ENCODE measurements around the gene CNTNAP2. TPM values are rescaled to one million over a fixed set of nuclear protein-coding genes. Genes with fewer than 3 reads are reported as not detected.
"Not testable (repeated sequence)": the region's sequence is repeated elsewhere in the genome, so short reads cannot be mapped to it uniquely, and the experiment has no call there.

The CNTNAP2 gene
- total and polyA plus RNA-seq, 3 donors from 2014 or later, result 4.3 to 6.1 (median 4.4) TPM

DNA sequence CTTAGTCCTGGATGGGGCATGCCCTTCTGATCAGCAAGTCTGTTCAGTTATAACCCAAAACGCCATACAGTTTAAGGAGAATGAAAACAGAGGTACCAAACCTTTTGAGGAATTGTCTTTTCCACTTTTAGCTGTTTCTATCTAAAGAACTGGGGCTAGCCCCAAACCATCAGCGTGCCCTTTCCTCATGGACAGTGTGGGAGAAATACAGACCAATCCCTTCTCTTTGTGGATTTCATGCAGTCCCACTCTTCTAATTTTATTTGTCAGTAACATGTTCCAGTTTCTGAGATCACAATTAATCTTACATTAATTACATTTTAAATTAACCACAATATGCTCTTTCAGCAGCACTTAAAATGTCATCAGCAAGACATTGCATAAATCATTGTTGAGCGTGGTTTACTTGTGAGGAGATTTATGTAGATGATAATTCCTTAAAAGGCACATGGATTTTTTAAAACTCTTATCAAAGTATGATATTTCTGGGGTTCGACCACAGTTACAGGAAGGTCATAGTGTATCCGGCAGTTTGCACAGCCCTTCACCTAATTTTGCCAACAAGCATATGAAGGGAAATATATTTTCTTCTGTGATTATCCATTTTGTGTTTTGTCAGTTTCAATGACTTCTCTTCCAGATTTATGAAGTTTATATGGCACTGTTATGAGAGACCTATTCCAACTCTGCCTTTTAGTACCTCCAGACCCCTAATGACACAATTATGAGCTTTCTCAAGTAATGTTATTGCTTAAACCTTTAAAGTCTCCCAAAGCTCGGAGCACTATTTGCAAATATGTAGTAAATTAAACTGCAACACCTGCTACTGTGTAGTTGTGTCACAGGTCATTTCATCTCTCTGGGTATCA is 1605.6 kb downstream of the CNTNAP2 start:
- Histone ChIP-seq H3K27me3 (no peaks in the 10 kb centered on the region), H3K4me3 (no peak overlapping the region), H3K9me3 (no peaks in the 10 kb centered on the region), H3K27ac (no peak overlapping the region), H3K36me3 (ENCODE audit: low read depth, missing control alignments) (no peaks in the 10 kb centered on the region), H3K4me1 (no peaks in the 10 kb centered on the region)
- no peak for DNase-seq
- intact Hi-C loops (cut with DNase I; ENCODE audit: low total_unique reads), result no loop called here
- TF ChIP-seq POLR2A (IDR thresholded peaks at IDR 0.05), result no peak
- TF ChIP-seq, protein P1, sequence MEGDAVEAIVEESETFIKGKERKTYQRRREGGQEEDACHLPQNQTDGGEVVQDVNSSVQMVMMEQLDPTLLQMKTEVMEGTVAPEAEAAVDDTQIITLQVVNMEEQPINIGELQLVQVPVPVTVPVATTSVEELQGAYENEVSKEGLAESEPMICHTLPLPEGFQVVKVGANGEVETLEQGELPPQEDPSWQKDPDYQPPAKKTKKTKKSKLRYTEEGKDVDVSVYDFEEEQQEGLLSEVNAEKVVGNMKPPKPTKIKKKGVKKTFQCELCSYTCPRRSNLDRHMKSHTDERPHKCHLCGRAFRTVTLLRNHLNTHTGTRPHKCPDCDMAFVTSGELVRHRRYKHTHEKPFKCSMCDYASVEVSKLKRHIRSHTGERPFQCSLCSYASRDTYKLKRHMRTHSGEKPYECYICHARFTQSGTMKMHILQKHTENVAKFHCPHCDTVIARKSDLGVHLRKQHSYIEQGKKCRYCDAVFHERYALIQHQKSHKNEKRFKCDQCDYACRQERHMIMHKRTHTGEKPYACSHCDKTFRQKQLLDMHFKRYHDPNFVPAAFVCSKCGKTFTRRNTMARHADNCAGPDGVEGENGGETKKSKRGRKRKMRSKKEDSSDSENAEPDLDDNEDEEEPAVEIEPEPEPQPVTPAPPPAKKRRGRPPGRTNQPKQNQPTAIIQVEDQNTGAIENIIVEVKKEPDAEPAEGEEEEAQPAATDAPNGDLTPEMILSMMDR (IDR thresholded peaks at IDR 0.05), result no peak
- WGBS, 2 donors, result 63 to 73% methylated on average over 6 of the region's 6 CpGs

DNA sequence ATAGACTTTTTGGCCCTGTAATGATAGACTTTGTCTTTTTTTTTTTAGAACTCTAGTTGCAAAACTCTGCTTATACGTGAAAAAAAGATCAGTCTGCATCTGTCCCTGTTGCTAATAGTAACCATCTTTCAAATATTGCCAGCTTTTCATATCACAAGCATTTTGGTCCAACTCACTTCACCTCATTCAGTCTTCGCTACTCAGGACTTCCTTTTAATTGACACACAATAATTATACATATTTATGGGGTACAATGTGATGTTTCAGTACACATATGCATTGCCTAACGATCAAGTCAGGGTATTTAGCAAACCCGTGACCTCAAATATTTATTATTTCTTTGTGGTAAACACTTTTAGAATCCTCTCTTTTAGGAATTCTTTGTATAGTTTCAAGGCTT is 1606.9 kb downstream of the CNTNAP2 start:
- H3K4me3 ChIP-seq, result no peak overlapping the region
- no peaks in the 10 kb centered on the region for H3K4me1 ChIP-seq
- no peaks in the 10 kb centered on the region for H3K9me3 ChIP-seq
- no peaks in the 10 kb centered on the region for H3K27me3 ChIP-seq
- WGBS, 2 donors, result 68 to 71% methylated on average over 4 of the region's 4 CpGs
- no peak for DNase-seq
- TF ChIP-seq, protein P1 (IDR thresholded peaks at IDR 0.05), result no peak
- TF ChIP-seq POLR2A (IDR thresholded peaks at IDR 0.05), result no peak
- H3K36me3 ChIP-seq (ENCODE audit: low read depth, missing control alignments), result no peaks in the 10 kb centered on the region
- intact Hi-C loops (cut with DNase I; ENCODE audit: low total_unique reads), result no loop called here
- no peak overlapping the region for H3K27ac ChIP-seq

DNA sequence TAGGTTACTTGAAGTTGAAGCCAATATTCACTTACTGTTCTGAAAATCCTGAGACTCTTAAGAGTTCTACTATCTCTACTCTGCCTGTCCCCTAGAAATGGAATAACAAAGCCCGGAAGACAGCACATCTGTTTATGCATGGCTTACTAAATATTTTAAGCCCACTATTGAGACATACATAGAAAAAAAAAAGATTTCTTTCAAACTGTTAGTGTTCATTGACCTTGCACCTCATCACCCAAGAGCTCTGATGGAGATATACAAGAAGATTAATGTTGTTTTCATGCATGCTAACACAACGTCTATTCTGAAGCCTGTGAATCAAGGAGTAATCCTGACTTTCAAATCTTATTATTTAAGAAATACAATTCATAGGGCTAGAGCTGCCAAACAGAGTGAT is 1614.7 kb downstream of the CNTNAP2 start:
- no peaks in the 10 kb centered on the region for H3K36me3 ChIP-seq (ENCODE audit: low read depth, missing control alignments)
- no peaks in the 10 kb centered on the region for H3K27me3 ChIP-seq
- WGBS, 2 donors, result 54 to 62% methylated on average over 2 of the region's 2 CpGs
- H3K4me3 ChIP-seq, result no peak overlapping the region
- no peaks in the 10 kb centered on the region for H3K9me3 ChIP-seq
- DNase-seq, result no peak
- TF ChIP-seq, protein P1 (IDR thresholded peaks at IDR 0.05), result no peak
- no peak for TF ChIP-seq POLR2A (IDR thresholded peaks at IDR 0.05)
- intact Hi-C loops (cut with DNase I; ENCODE audit: low total_unique reads), result no loop called here
- H3K4me1 ChIP-seq, result no peaks in the 10 kb centered on the region
- H3K27ac ChIP-seq, result no peak overlapping the region

DNA sequence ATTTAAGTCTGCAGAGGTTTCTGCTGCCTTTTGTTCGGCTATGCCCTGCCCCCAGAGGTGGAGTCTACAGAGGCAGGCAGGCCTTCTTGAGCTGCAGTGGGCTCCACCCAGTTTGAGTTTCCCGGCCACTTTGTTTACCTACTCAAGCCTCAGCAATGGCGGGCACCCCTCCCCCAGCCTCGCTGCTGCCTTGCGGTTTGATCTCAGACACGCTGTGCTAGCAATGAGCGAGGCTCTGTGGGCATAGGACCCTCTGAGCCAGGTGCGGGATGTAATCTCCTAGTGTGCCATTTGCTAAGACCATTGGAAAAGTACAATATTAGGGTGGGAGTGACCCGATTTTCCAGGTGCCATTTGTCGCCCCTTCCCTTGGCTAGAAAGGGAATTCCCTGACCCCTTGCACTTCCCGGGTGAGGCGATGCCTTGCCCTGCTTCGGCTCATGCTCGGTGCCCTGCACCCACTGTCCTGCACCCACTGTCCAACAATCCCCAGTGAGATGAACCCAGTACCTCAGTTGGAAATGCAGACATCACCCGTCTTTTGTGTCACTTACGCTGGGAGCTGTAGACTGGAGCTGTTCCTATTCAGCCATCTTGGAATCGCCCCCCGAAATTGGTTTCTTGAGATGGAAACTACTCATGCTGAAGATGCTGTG is 1621.1 kb downstream of the CNTNAP2 start:
- intact Hi-C loops (cut with DNase I; ENCODE audit: low total_unique reads); H3K4me1 ChIP-seq; DNase-seq; H3K27ac ChIP-seq; H3K36me3 ChIP-seq (ENCODE audit: low read depth, missing control alignments); H3K9me3 ChIP-seq; H3K4me3 ChIP-seq; H3K27me3 ChIP-seq: not testable (repeated sequence)
- WGBS, 2 donors, result 95 to 97% methylated on average over 16 to 18 of the region's 18 CpGs

DNA sequence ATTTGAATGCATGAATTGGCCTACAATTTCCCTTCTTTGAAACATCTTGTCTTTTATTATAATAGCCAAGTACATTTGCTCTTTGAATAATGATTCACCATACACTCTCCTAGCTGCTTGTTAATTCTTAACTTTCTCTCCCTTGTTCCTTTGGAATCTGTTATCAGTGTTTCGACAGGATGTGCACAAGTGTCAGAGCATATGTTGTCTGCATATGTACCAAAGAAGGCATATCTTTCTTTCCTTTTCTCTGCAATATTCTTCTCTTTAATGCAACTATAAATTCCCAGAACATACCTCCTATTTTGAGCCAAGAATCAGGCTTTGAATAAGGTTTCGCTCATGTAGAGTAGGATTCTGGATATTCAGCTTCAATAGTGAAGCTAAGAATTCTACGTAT is 1625.7 kb downstream of the CNTNAP2 start:
- 75 to 80% methylated on average over 3 of the region's 3 CpGs for WGBS, 2 donors
- TF ChIP-seq, protein P1 (IDR thresholded peaks at IDR 0.05), result no peak
- TF ChIP-seq POLR2A (IDR thresholded peaks at IDR 0.05), result no peak
- Histone ChIP-seq H3K27me3 (no peaks in the 10 kb centered on the region), H3K4me3 (no peak overlapping the region), H3K27ac (no peak overlapping the region), H3K9me3 (no peaks in the 10 kb centered on the region), H3K36me3 (ENCODE audit: low read depth, missing control alignments) (no peaks in the 10 kb centered on the region), H3K4me1 (no peaks in the 10 kb centered on the region)
- no peak for DNase-seq
- intact Hi-C loops (cut with DNase I; ENCODE audit: low total_unique reads), result no loop called here

Data from testis (tissue), 3 donors.